C1 segment of cervical spinal cord (tissue), 14 donors: ENCODE measurements around the gene PTGFRN.
A peak's percentile ranks its signal among the peaks of the same experiment; 100 is the strongest.

Experiments
- DNase-seq, 14 donors: peaks; one replicate each; lab custom pipeline; 2025; lab: John Stamatoyannopoulos, UW

Gene PTGFRN

GRCh38 chr1:116942344-116942743, 32.6 kb downstream of the PTGFRN start:
- no peak for DNase-seq

- DNase-seq = no peak
Measured at GRCh38 chr1:116943438-116943837, 33.7 kb downstream of the PTGFRN start.

GRCh38 chr1:116944613-116945012, 34.9 kb downstream of the PTGFRN start:
- no peak for DNase-seq

- DNase-seq = no peak
Measured at GRCh38 chr1:116945421-116945820, 35.7 kb downstream of the PTGFRN start.

GRCh38 chr1:116945996-116946395, 36.3 kb downstream of the PTGFRN start:
- DNase-seq = no peak

GRCh38 chr1:116947092-116947860, 37.6 kb downstream of the PTGFRN start:
- DNase-seq = no peak

GRCh38 chr1:116948046-116948445, 38.3 kb downstream of the PTGFRN start:
- peak in 1 of 14 donors; percentile 9 for DNase-seq

GRCh38 chr1:116948642-116949041, 38.9 kb downstream of the PTGFRN start:
- DNase-seq = no peak

- DNase-seq = peak in 7 of 14 donors; percentile 15 to 52 (median 27)
Measured at GRCh38 chr1:116949213-116949985, 39.7 kb downstream of the PTGFRN start.

- DNase-seq = peak in 2 of 14 donors; percentile 4 to 9
Measured at GRCh38 chr1:116950517-116951199, 40.9 kb downstream of the PTGFRN start.

GRCh38 chr1:116951200-116951935, 41.7 kb downstream of the PTGFRN start:
- DNase-seq = peak in 1 of 14 donors; percentile 3

GRCh38 chr1:116952738-116953275, 43.1 kb downstream of the PTGFRN start:
- DNase-seq = no peak

- DNase-seq = no peak
Measured at GRCh38 chr1:116954440-116954839, 44.7 kb downstream of the PTGFRN start.

- DNase-seq = no peak
Measured at GRCh38 chr1:116956378-116956777, 46.7 kb downstream of the PTGFRN start.

- DNase-seq = no peak
Measured at GRCh38 chr1:116957646-116958045, 47.9 kb downstream of the PTGFRN start.

- no peak for DNase-seq
Measured at GRCh38 chr1:116958110-116958509, 48.4 kb downstream of the PTGFRN start.

- DNase-seq = no peak
Measured at GRCh38 chr1:116958977-116959376, 49.3 kb downstream of the PTGFRN start.

GRCh38 chr1:116961606-116962005, 51.9 kb downstream of the PTGFRN start:
- no peak for DNase-seq

- no peak for DNase-seq
Measured at GRCh38 chr1:116962987-116963639, 53.4 kb downstream of the PTGFRN start.

- DNase-seq = no peak
Measured at GRCh38 chr1:116966791-116967190, 57.1 kb downstream of the PTGFRN start.

GRCh38 chr1:116968724-116969123, 59.0 kb downstream of the PTGFRN start:
- DNase-seq = no peak
